K562 (cell line): ENCODE measurements around the gene STX2. TPM values are rescaled to one million over a fixed set of nuclear protein-coding genes. Genes with fewer than 3 reads are reported as not detected.

Experiments
- ATAC-seq: fragments of 200-7000 bp; cut with Tn5 transposase; 3 replicates; pipeline ENCODE4 v1.9.1; 2020; ENCODE audit warnings: moderate library complexity
- BruUV-seq: library from RNA; stranded (reverse); fragments of 400-500 nt; replicated peaks from 2 replicates; lab custom pipeline; 2021; lab: Mats Ljungman, UMichigan
- CTCF ChIA-PET: fragments of 300-600 bp; formaldehyde crosslinking; extraction: SDS; loops from one replicate; lab custom pipeline; 2021; ENCODE audit warnings: low intra/inter-chr PET ratio; lab: Yijun Ruan, JAX
- POLR2A ChIA-PET: fragments of 300-600, 350-650 bp; sonication (Branson Sonifier 250); formaldehyde crosslinking; extraction: SDS; loops from one replicate; lab custom pipeline; 2021; ENCODE audit warnings: antibody characterized with exemption, inconsistent platforms; lab: Yijun Ruan, JAX
- DNase-seq, 4 experiments: peaks; one replicate each; pipeline versions ENCODE4 v3.0.0 to v3.0.0-alpha.2; 2011 to 2018; ENCODE audit warnings: low spot score in 3 of 4, mixed read lengths in 3 of 4; ENCODE audit errors: extremely low read depth in 1 of 4
- FAIRE-seq: peaks from 2 replicates; lab custom pipeline; 2011; peaks lifted over from hg19 to GRCh38; lab: Jason Lieb, UNC
- H2AFZ ChIP-seq: 2 replicates; pipeline ENCODE4 v1.6.0; 2011; ENCODE audit warnings: low read depth, low read length, control low read depth, inconsistent platforms
- H3K27ac ChIP-seq: fragments of 200-600 bp; 3 replicates; pipeline ENCODE4 v1.8.0; 2011; ENCODE audit warnings: low read depth, mild to moderate bottlenecking, control low read depth, inconsistent platforms, low read length, moderate library complexity, mixed read lengths; ENCODE audit errors: extremely low read depth
- H3K27me3 ChIP-seq, 2 experiments: fragments of 300-600 bp in 1 of 2; 2 replicates in 1 of 2; 3 replicates in 1 of 2; pipeline versions ENCODE4 v1.6.0 to v1.8.0; 2011; ENCODE audit warnings: inconsistent platforms in 2 of 2, low read length in 2 of 2, mild to moderate bottlenecking in 1 of 2, mixed read lengths in 1 of 2, moderate library complexity in 1 of 2; ENCODE audit not compliant: control insufficient read depth in 2 of 2, insufficient read depth in 2 of 2
- H3K36me3 ChIP-seq: fragments of 300-600 bp; 3 replicates; pipeline ENCODE4 v1.8.0; 2011; ENCODE audit warnings: mild to moderate bottlenecking, low read length, inconsistent platforms; ENCODE audit not compliant: control insufficient read depth, insufficient read depth
- H3K4me1 ChIP-seq, 2 experiments: fragments of 200-600 bp in 1 of 2; replicated peaks in 1 of 2; 2 replicates in 1 of 2; 3 replicates in 1 of 2; pipeline versions ENCODE4 v1.5.1 to v1.8.0; 2011; ENCODE audit warnings: inconsistent platforms in 2 of 2, low read length in 2 of 2, mild to moderate bottlenecking in 1 of 2, mixed read lengths in 1 of 2, moderate library complexity in 1 of 2; ENCODE audit not compliant: control insufficient read depth in 2 of 2, insufficient read depth in 2 of 2
- H3K4me2 ChIP-seq: 2 replicates; pipeline ENCODE4 v1.6.1; 2011; ENCODE audit warnings: low read length, control low read depth, inconsistent platforms, mixed read lengths; ENCODE audit not compliant: insufficient read depth
- H3K4me3 ChIP-seq: fragments of 200-600 bp; sonication (generic), shearing (Covaris generic); 2 replicates; pipeline ENCODE4 v1.5.1; 2016; ENCODE audit warnings: control low read depth, inconsistent platforms
- H3K79me2 ChIP-seq: fragments of 200-600 bp; 3 replicates; pipeline ENCODE4 v1.8.0; 2011; ENCODE audit warnings: low read length, inconsistent platforms; ENCODE audit not compliant: control insufficient read depth, insufficient read depth
- H3K9ac ChIP-seq, 2 experiments: 2 replicates each; pipeline versions ENCODE4 v1.6.0 to v1.6.1; 2011; ENCODE audit warnings: low read depth in 2 of 2, low read length in 2 of 2, control low read depth in 1 of 2, inconsistent platforms in 1 of 2, mild to moderate bottlenecking in 1 of 2, mixed read lengths in 1 of 2; ENCODE audit not compliant: insufficient read depth in 1 of 2
- H3K9me1 ChIP-seq: one replicate; pipeline ENCODE4 v1.6.0; 2011; ENCODE audit warnings: inconsistent platforms, mild to moderate bottlenecking, low read length, moderate library complexity; ENCODE audit not compliant: control insufficient read depth, insufficient read depth
- H3K9me3 ChIP-seq: replicated peaks from 2 replicates; pipeline ENCODE4 v1.5.1; 2011; ENCODE audit warnings: low read depth, low read length, inconsistent platforms; ENCODE audit not compliant: control insufficient read depth, insufficient read depth
- H4K20me1 ChIP-seq: replicated peaks from 2 replicates; pipeline ENCODE4 v1.6.1; 2011; ENCODE audit warnings: low read length, inconsistent platforms, mixed read lengths; ENCODE audit not compliant: control insufficient read depth, insufficient read depth
- CTBP1 ChIP-seq: fragments of 450-650 bp; IDR thresholded peaks from 2 replicates; pipeline ENCODE4 v1.6.1; 2016; ENCODE audit warnings: borderline replicate concordance
- EP400 ChIP-seq: fragments of 450-650 bp; IDR thresholded peaks from 2 replicates; pipeline ENCODE4 v1.6.1; 2017; ENCODE audit warnings: antibody characterized with exemption, mild to moderate bottlenecking, moderate library complexity
- NCOA4 ChIP-seq: fragments of 450-650 bp; IDR thresholded peaks from 2 replicates; pipeline ENCODE4 v1.6.1; 2018; ENCODE audit warnings: mild to moderate bottlenecking; ENCODE audit not compliant: partially characterized antibody
- PBX2 ChIP-seq, 2 experiments: IDR thresholded peaks in 1 of 2; conservative IDR thresholded peaks in 1 of 2; 2 replicates each; pipeline ENCODE4 v1.6.1; 2016; ENCODE audit warnings: low read depth in 2 of 2, mild to moderate bottlenecking in 1 of 2, missing compliant biosample characterization in 1 of 2, missing genetic modification characterization in 1 of 2, moderate library complexity in 1 of 2
- TEAD1 ChIP-seq, 2 experiments: fragments of 450-650 bp in 1 of 2; sonication (generic) in 1 of 2; formaldehyde crosslinking; IDR thresholded peaks; 2 replicates each; pipeline versions ENCODE4 v1.4.0 to v1.8.0; 2020 to 2022; ENCODE audit warnings: mild to moderate bottlenecking in 2 of 2, missing genetic modification reagents in 1 of 2
- ZNF408 ChIP-seq: fragments of 250-450 bp; sonication (Bioruptor Pico); IDR thresholded peaks from 2 replicates; pipeline ENCODE4 v1.4.0; 2020; ENCODE audit warnings: low read depth, mild to moderate bottlenecking, moderate library complexity
- ZNF76 ChIP-seq: fragments of 250-450 bp; sonication (Bioruptor Pico); IDR thresholded peaks from 2 replicates; pipeline ENCODE4 v1.4.0; 2020; ENCODE audit warnings: mild to moderate bottlenecking, moderate library complexity, borderline replicate concordance
- WGBS: fragments of 100-300 bp; shearing (Covaris generic); methylation state at CpG from one replicate; pipeline ENCODE4 v1.1.6; 2016; ENCODE audit warnings: low coverage, mixed read lengths; ENCODE audit not compliant: insufficient coverage; ENCODE audit errors: missing lambda C conversion rate; 5-methylcytosine and 5-hydroxymethylcytosine counted together
- in situ Hi-C: fragments of 300-500 bp; cut with MboI; formaldehyde crosslinking; loops from 4 replicates; pipeline ENCODE4 v1.15.0; 2018; ENCODE audit warnings: inconsistent platforms, mixed read lengths
- intact Hi-C: fragments of 100-400 bp; cut with micrococcal nuclease; formaldehyde crosslinking; loops from 2 replicates; pipeline ENCODE4 v1.14.2; 2022
- polyA plus RNA-seq, 8 experiments: library from polyadenylated mRNA; depleted of rRNA in 4 of 8; stranded (reverse) in 5 of 8; unstranded in 3 of 8; fragments of >200 nt; fragmentation: Nextera tagmentation in 2 of 8; fragmentation: Illumina TruSeq in 1 of 8; extraction: Ambion mirVana in 2 of 8; extraction: Trizol in 1 of 8; gene quantifications; 2 replicates each; pipeline versions ENCODE4 v1.2.1 to v1.2.3, GENCODE V29; 2011 to 2014; ENCODE audit warnings: inconsistent platforms in 1 of 8, missing spikeins in 1 of 8
- total RNA-seq, 7 experiments: library from RNA; depleted of rRNA in 6 of 7; stranded (reverse); fragments of >200 nt in 6 of 7; fragmentation: Illumina TruSeq in 2 of 7; extraction: Trizol in 2 of 7; gene quantifications; 2 replicates each; pipeline versions ENCODE4 v1.2.1 to v1.2.3, GENCODE V29; 2011 to 2021; ENCODE audit warnings: low replicate concordance in 1 of 7
- TF ChIP-seq, protein P1 (sequence below), 3 experiments: fragments of 200-800 bp in 1 of 3; sonication (Bioruptor generic) in 1 of 3; sonication (generic) in 1 of 3; formaldehyde crosslinking in 1 of 3; IDR thresholded peaks; 2 replicates each; pipeline versions ENCODE4 v1.6.1 to v1.8.0; 2016 to 2022; ENCODE audit warnings: mild to moderate bottlenecking in 2 of 3, missing compliant biosample characterization in 2 of 3, missing genetic modification characterization in 2 of 3, missing genetic modification reagents in 1 of 3

The STX2 gene
- total and polyA plus RNA-seq, 9 of the 15 experiments (the other 6 are each of a cell fraction or from before 2014, with no cell fraction given): 22.2 to 54.6 (median 30.8) TPM

- TF ChIP-seq NCOA4 (no peak), TEAD1 (CRISPR knock-in tag; IDR thresholded peaks at IDR 0.05) (no peak), CTBP1 (no peak), ZNF408 (CRISPR knock-in tag) (no peak), PBX2 (CRISPR knock-in tag; IDR thresholded peaks at IDR 0.05; ENCODE audit: low read depth) (no peak), PBX2 (tag; conservative IDR thresholded peaks at IDR 0.05; ENCODE audit: low read depth) (no peak), ZNF76 (no peak), EP400 (no peak)
- TF ChIP-seq, protein P1, sequence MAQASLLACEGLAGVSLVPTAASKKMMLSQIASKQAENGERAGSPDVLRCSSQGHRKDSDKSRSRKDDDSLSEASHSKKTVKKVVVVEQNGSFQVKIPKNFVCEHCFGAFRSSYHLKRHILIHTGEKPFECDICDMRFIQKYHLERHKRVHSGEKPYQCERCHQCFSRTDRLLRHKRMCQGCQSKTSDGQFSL (CRISPR knock-in tag; IDR thresholded peaks at IDR 0.05): no peak
- TF ChIP-seq, protein P1 (tag; IDR thresholded peaks at IDR 0.05): no peak
- ATAC-seq (no peak), DNase-seq (no peak), FAIRE-seq (no peak)
- ChIA-PET CTCF (no interaction called here), POLR2A (no interaction called here)
- no TSS peak for BruUV-seq
- Histone ChIP-seq H3K79me2 (no peaks in the 10 kb centered on the region), H3K4me3 (no peak overlapping the region), H3K4me1 (peaks cover 7 to 13% of the 10 kb centered on the region in 2 experiments; a peak in 4 of 5 replicates), H4K20me1 (no peaks in the 10 kb centered on the region), H3K4me2 (no peak overlapping the region), H3K9me3 (peaks cover 22% of the 10 kb centered on the region), H3K27ac (no peak overlapping the region), H3K27me3 (no peaks in the 10 kb centered on the region), H3K9ac (0 out of 4 replicates have a peak overlapping the region, but pooled peaks of 1 of the 2 experiments have one; percentile 69), H3K36me3 (no peaks in the 10 kb centered on the region), H3K9me1 (no peaks in the 10 kb centered on the region), H2AFZ (peak overlapping the region; percentile 17; the same call in 1 of the 2 replicates)
- intact Hi-C loops (no loop called here), in situ Hi-C loops (no loop called here)
- WGBS: 82% methylated on average over 9 of the region's 9 CpGs
Observed at GRCh38 chr12:130860311-130860710, 21.3 kb upstream of the STX2 start.
